Activated naive CD4-positive, alpha-beta T cell treated with Interleukin-2 at 50 U/mL for 16 hours (primary cell): Measurements from ENCODE around the gene SPTBN2.
A peak's percentile ranks its signal among the peaks of the same experiment; 100 is the strongest.
"Not testable (repeated sequence)": the region's sequence is repeated elsewhere in the genome, so short reads cannot be mapped to it uniquely, and the experiment has no call there.

ENCODE experiments used
- DNase-seq: peaks from one replicate; pipeline ENCODE4 v3.0.0-alpha.2; 2020

The SPTBN2 gene

GRCh38 chr11:66680966-66681645 is 47.9 kb downstream of the SPTBN2 start:
- no peak for DNase-seq

- peak; percentile 96 for DNase-seq
Measured at GRCh38 chr11:66677599-66678375, 51.2 kb downstream of the SPTBN2 start, which contains the start of gene RBM4B. TSS of gene RBM4B (minus strand) at chr11:66677887. CDS start at chr11:66677079, 808 bp downstream.

GRCh38 chr11:66676931-66677598 is 52.0 kb downstream of the SPTBN2 start:
- DNase-seq, result no peak

GRCh38 chr11:66676282-66676919 is 52.6 kb downstream of the SPTBN2 start:
- no peak for DNase-seq

- no peak for DNase-seq
Measured at GRCh38 chr11:66674964-66675602, 53.9 kb downstream of the SPTBN2 start.

- no peak for DNase-seq
Measured at GRCh38 chr11:66670816-66671215, 58.2 kb downstream of the SPTBN2 start.

GRCh38 chr11:66665369-66665768 is 63.6 kb downstream of the SPTBN2 start:
- no peak for DNase-seq

GRCh38 chr11:66663741-66664296 is 65.2 kb downstream of the SPTBN2 start:
- DNase-seq, result no peak

- DNase-seq, result no peak
Measured at GRCh38 chr11:66659763-66660162, 69.3 kb downstream of the SPTBN2 start.

GRCh38 chr11:66653123-66653522 is 75.9 kb downstream of the SPTBN2 start:
- no peak for DNase-seq

- DNase-seq, result no peak
Measured at GRCh38 chr11:66652651-66653050, 76.4 kb downstream of the SPTBN2 start.

- no peak for DNase-seq
Measured at GRCh38 chr11:66651016-66651415, 78.0 kb downstream of the SPTBN2 start.

- DNase-seq, result no peak
Measured at GRCh38 chr11:66649903-66650302, 79.1 kb downstream of the SPTBN2 start.

GRCh38 chr11:66646828-66647227 is 82.2 kb downstream of the SPTBN2 start:
- DNase-seq, result no peak

GRCh38 chr11:66643745-66644437 is 85.1 kb downstream of the SPTBN2 start:
- no peak for DNase-seq

GRCh38 chr11:66641834-66642233 is 87.2 kb downstream of the SPTBN2 start:
- no peak for DNase-seq

- not testable (repeated sequence) for DNase-seq
Measured at GRCh38 chr11:66639814-66640340, 89.1 kb downstream of the SPTBN2 start.

GRCh38 chr11:66639066-66639813 is 89.8 kb downstream of the SPTBN2 start:
- no peak for DNase-seq

- peak; percentile 95 for DNase-seq
Measured at GRCh38 chr11:66638177-66639065, 90.6 kb downstream of the SPTBN2 start, which contains the start of gene RBM4. TSS of gene RBM4 (plus strand) at chr11:66638703. CDS start at chr11:66639712, 1,009 bp downstream.
